HG03469 (cell line): ENCODE results near the gene WNK2.
"Not testable (repeated sequence)": the region's sequence is repeated elsewhere in the genome, so short reads cannot be mapped to it uniquely, and the experiment has no call there.

Experiments used
- ATAC-seq: cut with Tn5 transposase; IDR thresholded peaks from one replicate; pipeline ENCODE4 v1.9.1; 2021; ENCODE audit warnings: mild to moderate bottlenecking, moderate library complexity, moderate number of reproducible peaks; ENCODE audit not compliant: unreplicated experiment

Gene WNK2

GRCh38 chr9:93357649-93358048 lies 173.7 kb downstream of the WNK2 start:
- no peak for ATAC-seq

DNA sequence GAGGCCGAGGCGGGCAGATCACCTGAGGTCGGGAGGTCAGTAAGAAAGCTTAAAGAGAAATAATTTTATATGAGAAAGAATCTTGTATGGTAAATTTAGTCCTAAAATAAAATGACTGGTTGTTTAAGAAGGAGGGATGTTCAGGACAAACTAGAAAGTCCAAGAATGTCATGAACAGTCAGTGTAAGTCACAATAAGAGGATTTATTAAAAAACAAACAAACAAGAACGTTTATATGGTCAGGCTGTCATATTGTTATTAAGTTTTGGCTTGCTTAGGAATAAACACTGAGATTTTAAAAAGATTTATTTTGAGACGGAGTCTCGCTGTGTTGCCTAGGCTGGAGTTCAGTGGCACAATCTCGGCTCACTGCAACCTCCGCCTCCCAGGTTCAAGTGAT lies 176.0 kb downstream of the WNK2 start:
- ATAC-seq = not testable (repeated sequence)

DNA sequence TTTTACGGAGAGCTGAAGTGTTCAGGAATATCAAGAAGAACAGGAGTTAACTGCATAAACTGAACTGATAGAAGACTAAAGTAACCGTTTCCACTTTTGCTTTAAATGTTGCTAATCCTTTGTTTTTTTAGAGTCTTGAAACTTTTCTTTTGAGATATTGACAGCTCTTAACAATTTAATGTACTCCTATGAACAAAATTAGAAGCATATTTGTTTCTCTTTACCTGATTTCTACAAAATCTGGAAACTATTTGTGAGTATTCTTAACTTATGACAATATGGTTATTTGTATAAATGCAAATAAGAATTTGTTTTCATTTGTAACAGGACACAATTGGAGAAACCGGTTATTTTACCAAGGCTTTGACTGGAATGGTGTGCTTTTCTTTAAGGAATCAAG lies 178.1 kb downstream of the WNK2 start:
- no peak for ATAC-seq

DNA sequence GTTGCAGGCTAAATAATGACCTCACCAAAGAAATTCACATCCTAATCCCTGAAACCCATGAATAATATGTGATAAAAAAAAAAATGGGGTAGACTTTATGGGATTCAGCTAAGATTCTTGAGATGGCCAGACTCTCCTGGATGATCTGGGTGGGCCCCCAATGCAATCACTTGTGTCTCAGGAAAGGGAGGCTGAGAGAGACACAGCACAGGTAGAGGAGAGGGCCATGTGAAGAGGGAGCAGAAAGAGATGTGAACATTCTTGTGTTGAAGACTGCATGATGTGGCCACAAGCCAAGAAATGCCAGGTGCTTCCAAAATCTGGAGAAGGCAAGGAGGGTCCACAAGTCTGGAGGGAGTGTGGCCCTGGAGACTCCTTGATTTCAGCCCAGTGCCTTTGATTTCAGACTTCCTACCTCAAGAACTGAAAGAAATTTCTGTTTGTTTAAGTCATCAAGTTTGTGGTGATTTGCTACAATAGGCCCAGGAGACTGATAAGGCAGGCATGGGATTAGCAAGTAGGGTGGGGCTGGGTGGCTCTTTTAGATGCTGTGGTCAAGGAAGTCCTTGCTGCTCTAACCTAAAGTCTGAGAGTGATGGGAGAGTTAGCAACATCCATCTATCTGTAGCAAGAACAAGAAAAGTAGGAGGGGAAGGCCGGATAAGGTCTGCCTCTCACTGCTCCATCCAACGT lies 180.9 kb downstream of the WNK2 start:
- no peak for ATAC-seq

GRCh38 chr9:93365427-93366118 lies 181.6 kb downstream of the WNK2 start:
- ATAC-seq = no peak

- ATAC-seq = no peak
These were observed 182.1 kb downstream of the WNK2 start for GRCh38 chr9:93366119-93366447.

DNA sequence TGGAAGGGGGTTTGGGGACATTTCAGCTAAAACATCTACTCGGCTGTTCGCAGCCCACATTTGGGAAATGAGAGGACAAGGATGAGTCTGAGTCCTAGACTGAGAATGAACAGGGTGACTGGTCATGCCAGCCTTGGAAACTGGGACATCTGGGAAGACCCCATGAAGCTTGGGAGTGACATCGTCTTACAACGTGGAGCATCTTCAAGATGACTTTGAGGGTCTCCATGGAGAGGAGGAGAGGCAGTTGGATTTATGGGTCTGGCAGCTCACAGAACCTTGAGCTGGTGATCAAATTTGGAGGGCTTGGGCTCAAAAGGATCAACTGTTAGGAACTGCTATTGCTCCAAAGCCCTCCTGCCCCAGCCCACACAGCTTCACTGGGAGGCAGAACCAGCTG lies 182.5 kb downstream of the WNK2 start:
- ATAC-seq = not testable (repeated sequence)

GRCh38 chr9:93368437-93368836 lies 184.5 kb downstream of the WNK2 start:
- no peak for ATAC-seq

GRCh38 chr9:93369686-93370085 lies 185.7 kb downstream of the WNK2 start:
- ATAC-seq = no peak
